Activated CD4-positive, alpha-beta T cell treated with anti-CD3 and anti-CD28 coated beads, Interleukin-2, amount 10 ng/mL, durations not matched to agents 7 days and 5 days (primary cell): ENCODE results near the gene NAA10. TPM values are rescaled to one million over a fixed set of nuclear protein-coding genes. Genes with fewer than 3 reads are reported as not detected.

ENCODE experiments used
- CTCF ChIA-PET: fragments of 350-600 bp; sonication (Branson Sonifier 250); formaldehyde crosslinking; loops from one replicate; lab custom pipeline; 2021; ENCODE audit warnings: antibody characterized with exemption; lab: Charles Lee
- POLR2A ChIA-PET: fragments of 350-600 bp; sonication (Branson Sonifier 250); formaldehyde crosslinking; loops from one replicate; lab custom pipeline; 2021; ENCODE audit warnings: antibody characterized with exemption; lab: Charles Lee
- DNase-seq: peaks from one replicate; pipeline ENCODE4 v3.0.0-alpha.2; 2020
- H3K27ac Mint-ChIP-seq: one replicate; pipeline ENCODE4 v1.8.0; 2021; ENCODE audit warnings: mild to moderate bottlenecking, moderate library complexity, mixed read lengths
- H3K27me3 Mint-ChIP-seq: one replicate; pipeline ENCODE4 v1.8.0; 2021; ENCODE audit warnings: mixed read lengths
- H3K36me3 Mint-ChIP-seq: one replicate; pipeline ENCODE4 v1.8.0; 2021; ENCODE audit warnings: low read depth, mixed read lengths
- H3K4me1 Mint-ChIP-seq: one replicate; pipeline ENCODE4 v1.8.0; 2021; ENCODE audit warnings: mixed read lengths
- H3K4me3 Mint-ChIP-seq: one replicate; pipeline ENCODE4 v1.8.0; 2021; ENCODE audit warnings: mild to moderate bottlenecking, moderate library complexity, mixed read lengths
- H3K9me3 Mint-ChIP-seq: one replicate; pipeline ENCODE4 v1.8.0; 2021; ENCODE audit warnings: mixed read lengths
- total RNA-seq, 2 experiments: library from RNA; stranded (reverse); gene quantifications; one replicate each; pipeline ENCODE4 v1.2.3, GENCODE V29; 2021

NAA10 gene
- total RNA-seq, 2 experiments from 2014 or later, result 72.9 to 83.2 TPM

DNA sequence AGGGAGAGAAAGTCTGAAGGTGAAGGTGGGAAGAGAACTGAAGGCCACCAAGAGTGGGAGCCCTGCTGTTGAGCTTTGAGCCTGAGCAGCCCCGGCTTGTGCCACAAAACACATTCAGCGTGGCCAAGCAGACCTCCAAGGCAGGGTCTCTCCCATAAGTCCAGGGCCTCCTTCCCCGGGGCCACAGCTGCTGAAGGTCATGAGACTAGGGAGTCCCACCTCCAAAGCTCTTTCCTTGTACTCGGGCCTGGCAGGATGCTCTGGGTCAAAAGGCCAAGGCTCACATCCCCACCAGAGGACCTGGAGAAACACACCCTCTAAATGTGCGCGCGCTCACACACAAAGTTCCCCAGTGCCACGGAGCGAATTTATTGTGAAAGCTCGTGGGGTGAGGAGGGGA lies 5.3 kb downstream of the NAA10 start:
- peak overlapping the region; percentile 90 for H3K4me3 Mint-ChIP-seq
- H3K36me3 Mint-ChIP-seq, result peaks cover 22% of the 10 kb centered on the region
- ChIA-PET CTCF (interaction anchor here (0.9 to 16.0 kb wide), 2 partner anchors 18 to 19 kb away, joined by 3 to 205 read pairs; partner anchors contain the start of gene RENBP), POLR2A (no interaction called here)
- DNase-seq, result no peak
- H3K4me1 Mint-ChIP-seq, result peaks cover 30% of the 10 kb centered on the region
- H3K27me3 Mint-ChIP-seq, result no peaks in the 10 kb centered on the region
- H3K27ac Mint-ChIP-seq, result no peak overlapping the region
- no peaks in the 10 kb centered on the region for H3K9me3 Mint-ChIP-seq

DNA sequence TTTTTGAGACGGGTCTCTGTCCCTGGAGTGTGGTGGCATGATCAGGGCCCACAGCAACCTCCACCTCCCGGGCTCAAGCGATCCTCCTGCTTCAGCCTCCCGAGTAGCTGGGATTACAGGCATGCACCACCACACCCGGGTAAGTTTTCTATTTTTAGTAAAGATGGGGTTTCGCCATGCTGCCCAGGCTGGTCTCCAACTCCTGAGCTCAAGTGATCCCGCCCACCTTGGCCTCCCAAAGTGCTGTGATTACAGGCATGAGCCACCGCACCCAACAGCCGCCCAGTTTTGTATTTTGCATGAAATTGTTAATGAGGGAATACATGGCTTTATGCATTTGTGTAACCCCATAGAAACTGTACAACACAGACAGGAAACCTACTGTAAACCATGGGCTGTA lies 6.0 kb downstream of the NAA10 start:
- Mint-ChIP-seq H3K4me3 (peak overlapping the region; percentile 90), H3K36me3 (peaks cover 30% of the 10 kb centered on the region), H3K27ac (peak overlapping the region; percentile 98), H3K9me3 (no peaks in the 10 kb centered on the region), H3K4me1 (peaks cover 25% of the 10 kb centered on the region), H3K27me3 (no peaks in the 10 kb centered on the region)
- POLR2A ChIA-PET, result no interaction called here
- DNase-seq, result no peak
- CTCF ChIA-PET, result interaction anchor here (0.9 to 16.0 kb wide), 6 partner anchors 9 to 45 kb away, joined by 3 to 205 read pairs (median 3); partner anchors contain the start of gene RENBP

DNA sequence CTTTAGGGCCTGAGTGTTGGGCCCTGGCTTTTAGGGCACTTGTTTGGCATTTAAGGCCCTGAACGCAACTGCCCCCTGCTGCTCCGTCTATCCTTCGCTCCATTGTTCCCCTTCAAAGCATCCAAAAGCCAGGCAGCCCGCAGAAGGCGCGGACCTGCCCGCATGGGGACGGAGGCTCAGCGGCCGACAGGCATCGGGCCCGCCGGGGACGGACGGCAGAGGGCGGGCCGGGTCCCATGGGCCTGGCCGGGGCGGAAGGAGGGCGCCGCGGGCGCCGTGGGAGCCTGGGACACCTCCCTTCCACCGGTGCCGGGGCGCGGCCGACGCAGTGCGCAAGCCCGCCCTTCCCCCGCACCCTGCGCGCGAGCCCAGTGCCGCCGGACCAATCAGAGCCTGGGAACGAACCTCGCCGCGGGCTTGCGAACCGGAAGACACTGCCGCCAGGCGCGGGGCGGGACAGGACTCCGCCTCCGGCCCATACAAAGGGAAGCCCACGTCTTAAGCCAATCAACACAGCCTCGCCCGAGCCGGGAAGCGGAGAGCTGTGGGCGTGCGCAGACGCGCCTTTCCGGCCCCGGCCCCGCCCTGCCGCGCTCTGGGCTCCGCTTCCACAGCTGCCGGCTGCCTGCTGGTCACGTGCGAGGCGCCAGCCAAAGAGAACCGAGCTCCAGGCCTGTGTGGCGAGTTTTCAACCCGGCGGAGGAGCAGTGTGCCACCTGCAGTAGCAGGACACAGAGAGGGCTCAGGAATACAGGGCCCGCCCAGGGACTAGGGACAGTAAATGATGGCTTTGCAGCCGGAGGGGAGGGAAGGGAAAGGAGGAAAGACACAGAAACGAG lies 6.7 kb downstream of the NAA10 start:
- H3K4me1 Mint-ChIP-seq, result peaks cover 27% of the 10 kb centered on the region
- CTCF ChIA-PET, result interaction anchor here (0.6 to 16.0 kb wide), 7 partner anchors 9 to 547 kb away, joined by 3 to 205 read pairs (median 3); partner anchors contain the start of gene RENBP
- no peaks in the 10 kb centered on the region for H3K27me3 Mint-ChIP-seq
- POLR2A ChIA-PET, result no interaction called here
- H3K27ac Mint-ChIP-seq, result peak overlapping the region; percentile 98
- H3K9me3 Mint-ChIP-seq, result no peaks in the 10 kb centered on the region
- peaks cover 36% of the 10 kb centered on the region for H3K36me3 Mint-ChIP-seq
- H3K4me3 Mint-ChIP-seq, result peak overlapping the region; percentile 90
- peak; percentile 93 for DNase-seq

DNA sequence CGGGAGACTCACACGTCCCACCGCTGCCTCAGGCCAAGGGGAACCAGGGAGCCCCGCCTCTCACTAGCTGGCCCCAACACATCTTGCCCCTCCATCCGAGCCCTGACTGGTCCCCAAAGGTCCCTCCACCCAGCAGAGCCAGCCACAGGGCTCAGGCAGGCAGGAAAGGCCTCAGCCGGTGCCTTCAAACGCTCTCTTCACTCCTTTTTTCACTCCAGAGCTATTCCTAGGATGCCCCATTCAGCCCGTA lies 7.2 kb downstream of the NAA10 start:
- DNase-seq, result no peak
- Mint-ChIP-seq H3K27me3 (no peaks in the 10 kb centered on the region), H3K27ac (peak overlapping the region; percentile 94), H3K4me3 (peak overlapping the region; percentile 85), H3K36me3 (peaks cover 38% of the 10 kb centered on the region), H3K4me1 (peaks cover 30% of the 10 kb centered on the region), H3K9me3 (no peaks in the 10 kb centered on the region)
- CTCF ChIA-PET, result interaction anchor here (0.6 to 16.0 kb wide), 4 partner anchors 10 to 547 kb away, joined by 3 to 205 read pairs (median 4); partner anchors contain the start of gene RENBP
- POLR2A ChIA-PET, result no interaction called here

DNA sequence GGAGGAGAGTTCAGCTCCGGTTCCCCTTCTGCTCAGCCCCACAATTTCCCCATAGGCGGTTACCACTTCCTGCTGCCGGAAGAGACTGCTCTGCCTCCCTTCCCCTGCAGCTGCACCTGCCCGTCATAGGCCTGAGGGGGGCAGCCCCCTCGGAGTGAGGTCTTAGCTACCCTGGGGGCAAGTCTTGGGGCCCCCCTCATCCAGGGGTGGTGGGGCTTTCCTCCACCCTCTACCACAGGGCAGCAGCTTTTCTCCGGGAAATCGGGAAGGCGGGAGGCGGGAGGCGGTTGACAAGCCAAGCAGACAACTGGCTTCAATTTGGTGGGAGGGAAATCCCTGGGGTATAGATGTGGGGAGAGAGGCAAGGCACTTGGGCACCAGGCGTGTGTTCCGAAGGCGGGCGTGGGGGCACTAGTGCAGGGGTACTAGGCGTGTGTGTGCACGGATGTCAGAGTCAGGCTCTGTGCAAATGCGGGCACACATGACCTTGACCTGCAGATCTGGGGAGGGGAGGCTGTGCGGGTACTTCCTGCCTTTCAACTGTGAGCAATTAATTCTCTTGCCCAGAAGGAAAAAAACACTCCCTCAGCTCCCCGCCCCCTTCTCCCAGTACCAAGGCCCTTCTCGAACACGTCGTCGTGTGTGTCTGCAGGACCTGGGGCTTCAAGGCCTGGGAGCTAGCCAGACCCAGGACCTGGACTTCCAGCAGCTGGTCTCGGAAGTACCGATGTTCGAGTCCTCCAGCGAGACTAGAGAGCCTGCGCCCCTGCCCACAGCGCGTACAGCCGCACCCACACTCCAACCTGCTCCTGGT lies 7.8 kb downstream of the NAA10 start:
- POLR2A ChIA-PET, result no interaction called here
- Mint-ChIP-seq H3K36me3 (peaks cover 40% of the 10 kb centered on the region), H3K9me3 (no peaks in the 10 kb centered on the region), H3K4me1 (peaks cover 34% of the 10 kb centered on the region), H3K27me3 (no peaks in the 10 kb centered on the region), H3K27ac (peak overlapping the region; percentile 94), H3K4me3 (peak overlapping the region; percentile 85)
- DNase-seq, result peak; percentile 83
- CTCF ChIA-PET, result interaction anchor here (0.5 to 16.0 kb wide), 6 partner anchors 9 to 341 kb away, joined by 3 to 205 read pairs (median 6); partner anchors contain the start of gene RENBP

DNA sequence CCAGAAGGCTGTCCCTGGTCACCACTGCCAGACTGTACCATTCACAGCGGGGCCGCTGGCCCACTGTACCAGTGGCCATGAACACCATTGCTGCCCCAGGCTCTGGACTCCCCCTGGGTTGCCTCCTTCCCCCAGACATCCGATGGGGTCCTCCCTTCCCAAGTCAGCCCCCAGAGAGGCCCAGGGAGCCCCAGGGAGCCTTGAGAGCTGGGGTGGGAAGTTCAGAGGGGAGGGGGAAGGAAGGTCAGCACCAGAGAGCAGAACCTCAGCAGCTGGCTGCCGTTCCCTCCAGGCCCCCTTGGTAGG lies 8.3 kb downstream of the NAA10 start:
- ChIA-PET POLR2A (no interaction called here), CTCF (interaction anchor here (0.5 to 16.0 kb wide), 4 partner anchors 20 to 341 kb away, joined by 3 to 205 read pairs (median 10); partner anchors contain the start of gene RENBP)
- H3K36me3 Mint-ChIP-seq, result peaks cover 37% of the 10 kb centered on the region
- H3K4me3 Mint-ChIP-seq, result peak overlapping the region; percentile 85
- H3K4me1 Mint-ChIP-seq, result peaks cover 34% of the 10 kb centered on the region
- H3K27ac Mint-ChIP-seq, result peak overlapping the region; percentile 94
- no peaks in the 10 kb centered on the region for H3K27me3 Mint-ChIP-seq
- no peak for DNase-seq
- H3K9me3 Mint-ChIP-seq, result no peaks in the 10 kb centered on the region

DNA sequence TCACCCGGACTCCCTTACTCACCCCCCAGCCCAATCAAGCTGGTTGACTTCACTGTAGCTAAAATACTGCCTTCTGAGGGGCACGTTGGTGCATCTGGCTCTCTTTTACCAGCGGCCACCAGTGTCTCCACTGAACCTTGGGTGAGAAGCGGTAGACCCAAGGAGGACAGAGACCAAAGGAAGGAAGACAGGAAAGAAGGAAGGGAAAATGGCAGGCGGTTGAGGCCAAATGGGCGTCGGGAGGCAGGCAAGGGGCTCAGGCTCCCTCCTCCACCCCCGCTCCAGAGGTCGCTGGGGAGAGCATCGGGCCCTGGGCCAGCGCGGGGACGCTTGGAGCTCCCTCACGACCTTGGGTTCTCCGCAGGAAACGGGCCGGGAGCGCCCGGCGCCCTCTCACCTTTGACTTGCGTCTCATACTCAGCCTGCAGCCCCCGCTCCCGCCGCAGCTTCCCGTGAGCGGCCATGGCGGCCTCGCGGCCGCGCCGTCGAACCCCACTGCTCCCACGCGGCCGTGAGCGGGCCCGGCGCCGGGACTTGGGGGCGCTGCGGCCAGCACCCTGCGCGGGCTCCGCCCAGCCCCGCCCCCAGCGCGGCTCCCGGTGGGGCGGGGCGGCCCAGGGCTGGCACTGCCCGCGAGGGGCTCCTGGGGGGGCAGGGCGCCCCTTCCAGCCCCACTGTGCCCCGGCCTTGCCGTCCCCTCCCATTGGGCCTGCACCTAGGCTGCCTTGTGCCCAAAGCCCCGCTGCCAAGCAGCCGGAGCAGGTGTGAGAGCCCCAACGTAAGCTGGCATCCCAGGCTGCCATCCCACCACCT lies 8.9 kb downstream of the NAA10 start, which contains the start of gene ARHGAP4:
ARHGAP4 (minus strand) TSS at position 526 of the 813 bp plus-strand sequence; CDS start at position 464, 62 bp downstream.
- no peaks in the 10 kb centered on the region for H3K9me3 Mint-ChIP-seq
- H3K27ac Mint-ChIP-seq, result peak within 1 kb of the TSS; percentile 94
- ChIA-PET CTCF (interaction anchor here (0.5 to 16.0 kb wide), 9 partner anchors 12 to 340 kb away, joined by 3 to 205 read pairs (median 5); partner anchors contain the start of genes HCFC1 and RENBP), POLR2A (no interaction called here)
- DNase-seq, result peak; percentile 46
- H3K27me3 Mint-ChIP-seq, result no peaks in the 10 kb centered on the region
- H3K36me3 Mint-ChIP-seq, result peaks cover 34% of the 10 kb centered on the region
- H3K4me3 Mint-ChIP-seq, result peak within 1 kb of the TSS; percentile 90
- H3K4me1 Mint-ChIP-seq, result peaks cover 30% of the 10 kb centered on the region

DNA sequence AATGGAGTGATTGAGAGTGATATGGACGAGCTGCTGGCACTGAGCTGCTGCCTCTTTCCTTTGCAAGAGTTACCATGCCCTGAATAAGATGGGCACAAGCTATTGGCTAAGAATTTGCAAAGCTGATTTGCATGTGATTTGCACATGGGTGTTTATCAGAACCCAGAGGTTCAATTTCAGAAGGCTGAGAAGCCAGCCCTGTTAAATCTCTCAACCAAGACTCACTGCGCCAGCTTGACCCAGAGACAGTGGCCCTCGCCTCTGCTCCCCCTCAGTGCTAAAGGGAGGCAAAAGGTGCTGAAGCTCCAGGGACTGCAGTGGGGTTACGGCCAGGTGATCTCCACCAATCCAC lies 9.5 kb downstream of the NAA10 start:
- Mint-ChIP-seq H3K9me3 (no peaks in the 10 kb centered on the region), H3K27me3 (no peaks in the 10 kb centered on the region), H3K4me3 (peak overlapping the region; percentile 90), H3K36me3 (peaks cover 34% of the 10 kb centered on the region), H3K4me1 (peaks cover 25% of the 10 kb centered on the region), H3K27ac (peak overlapping the region; percentile 92)
- ChIA-PET POLR2A (no interaction called here), CTCF (interaction anchor here (0.9 to 16.0 kb wide), 10 partner anchors 8 to 46 kb away, joined by 3 to 205 read pairs (median 5); partner anchors contain the start of genes HCFC1 and RENBP)
- no peak for DNase-seq

DNA sequence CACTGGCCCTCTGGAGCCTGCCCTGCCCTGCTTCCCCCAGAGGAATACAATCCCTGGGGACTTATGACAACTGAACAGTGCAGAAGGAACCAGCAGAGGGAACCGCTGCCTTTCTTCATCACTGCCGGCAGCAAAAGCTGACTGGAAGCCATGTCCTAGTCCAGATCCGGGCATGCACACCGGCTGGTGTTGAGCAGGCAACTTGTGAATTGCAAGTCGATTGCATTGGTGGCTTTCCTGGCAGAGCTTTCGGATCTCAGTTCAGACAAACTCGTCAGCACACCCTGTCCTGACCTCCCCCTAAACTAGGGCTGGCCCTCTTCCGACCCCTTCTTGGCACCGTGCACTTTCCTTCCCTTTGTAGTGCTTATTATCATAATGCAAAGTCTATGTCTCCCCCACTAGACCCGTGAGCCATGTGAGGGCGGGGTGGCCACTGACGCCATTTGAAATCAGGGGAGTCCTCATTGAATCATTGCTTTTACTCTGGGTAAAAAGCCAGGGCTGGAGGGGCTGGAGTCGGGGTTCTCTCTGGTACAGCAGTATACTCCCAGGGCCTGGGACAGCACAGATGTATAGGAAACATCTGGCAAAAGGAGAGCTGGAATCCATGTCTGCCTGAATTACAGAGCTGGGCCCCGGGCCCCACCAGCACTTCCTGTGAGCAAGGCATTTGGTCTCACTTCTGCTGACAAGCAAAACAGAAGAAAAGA lies 10.5 kb downstream of the NAA10 start:
- Mint-ChIP-seq H3K4me3 (peak overlapping the region; percentile 90), H3K4me1 (peaks cover 25% of the 10 kb centered on the region)
- CTCF ChIA-PET, result interaction anchor here (0.6 to 16.0 kb wide), 10 partner anchors 9 to 162 kb away, joined by 3 to 205 read pairs (median 4); partner anchors contain the start of genes HCFC1 and RENBP

DNA sequence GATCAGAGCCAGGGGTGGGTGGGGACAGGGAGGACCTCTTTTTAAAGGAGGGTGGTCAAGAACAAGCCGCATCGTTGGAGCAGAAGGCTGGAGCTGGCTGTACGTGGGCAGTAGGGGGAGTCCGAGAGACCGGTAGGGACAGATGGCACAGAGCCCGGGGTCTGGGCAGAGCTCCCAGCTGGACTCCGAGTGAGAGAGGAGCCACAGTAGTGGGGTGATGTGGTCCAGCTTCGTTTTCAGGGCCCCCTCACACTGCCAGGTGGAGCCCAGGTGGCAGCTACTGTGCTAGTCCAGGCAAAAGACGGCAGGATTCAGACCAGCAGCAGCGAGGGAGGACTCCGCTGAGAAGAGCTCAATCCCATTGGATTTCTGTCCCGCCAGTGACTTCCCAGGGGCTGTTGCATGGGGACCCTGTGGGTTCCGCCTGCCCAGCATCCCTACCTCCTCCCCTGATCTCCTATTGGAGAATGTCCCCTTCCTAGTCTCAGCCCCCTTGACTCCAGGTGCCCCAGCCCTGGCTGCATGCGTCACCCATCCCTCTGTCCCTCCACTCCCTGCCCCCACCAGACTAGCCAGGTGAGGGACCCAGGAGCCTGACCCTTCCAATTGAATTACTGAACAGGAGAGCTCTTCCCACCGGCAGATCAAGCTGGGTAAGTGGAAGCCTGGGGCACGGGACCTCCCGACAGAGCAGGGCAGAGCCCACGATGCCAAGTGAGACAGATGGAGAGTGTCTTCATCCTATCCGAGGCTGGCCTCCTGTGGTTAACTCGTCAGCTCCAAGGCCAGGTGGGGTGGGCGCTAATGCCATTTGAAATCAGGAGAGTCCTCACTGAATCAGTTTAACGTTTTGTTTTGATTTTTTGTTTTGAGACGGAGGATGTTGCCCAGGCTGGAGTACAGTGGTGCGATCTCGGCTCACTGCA lies 11.6 kb downstream of the NAA10 start:
- H3K27me3 Mint-ChIP-seq, result no peaks in the 10 kb centered on the region
- peak overlapping the region; percentile 92 for H3K27ac Mint-ChIP-seq
- CTCF ChIA-PET, result interaction anchor here (0.8 to 16.0 kb wide), 8 partner anchors 10 to 79 kb away, joined by 3 to 205 read pairs (median 4); partner anchors contain the start of gene RENBP
- no peaks in the 10 kb centered on the region for H3K9me3 Mint-ChIP-seq
- peak overlapping the region; percentile 90 for H3K4me3 Mint-ChIP-seq
- peaks cover 18% of the 10 kb centered on the region for H3K4me1 Mint-ChIP-seq
- DNase-seq, result no peak
- POLR2A ChIA-PET, result no interaction called here
- H3K36me3 Mint-ChIP-seq, result peaks cover 34% of the 10 kb centered on the region

More for the DNA sequence above, 10.5 kb downstream of the NAA10 start:
- Mint-ChIP-seq H3K9me3 (no peaks in the 10 kb centered on the region), H3K27me3 (no peaks in the 10 kb centered on the region), H3K27ac (peak overlapping the region; percentile 92), H3K36me3 (peaks cover 36% of the 10 kb centered on the region)
- DNase-seq, result peak; percentile 48
- POLR2A ChIA-PET, result no interaction called here
